Neural progenitor cell (in vitro differentiated cells): ENCODE results near the gene ADAMTSL2. TPM values are rescaled to one million over a fixed set of nuclear protein-coding genes. Genes with fewer than 3 reads are reported as not detected.

Experiments used
- DNase-seq: peaks from one replicate; pipeline ENCODE4 v3.0.0-alpha.2; 2016; ENCODE audit warnings: low spot score
- H2AFZ ChIP-seq: fragments of 200-600 bp; sonication (generic); replicated peaks from 2 replicates; pipeline ENCODE4 v1.6.1; 2016; ENCODE audit warnings: antibody characterized with exemption
- H3F3A ChIP-seq: fragments of 200-600 bp; sonication (generic); 2 replicates; pipeline ENCODE4 v1.6.1; 2016; ENCODE audit warnings: antibody characterized with exemption, low read depth
- H3K27ac ChIP-seq: fragments of 200-600 bp; sonication (generic); 2 replicates; pipeline ENCODE4 v1.5.1; 2016; ENCODE audit warnings: mild to moderate bottlenecking
- H3K27me3 ChIP-seq: fragments of 200-600 bp; sonication (generic); 2 replicates; pipeline ENCODE4 v1.6.1; 2016; ENCODE audit warnings: mild to moderate bottlenecking, moderate library complexity
- H3K36me3 ChIP-seq: fragments of 200-600 bp; sonication (generic); 2 replicates; pipeline ENCODE4 v1.5.1; 2016
- H3K4me1 ChIP-seq: fragments of 200-600 bp; sonication (generic); 2 replicates; pipeline ENCODE4 v1.6.1; 2016; ENCODE audit warnings: mixed run types
- H3K4me2 ChIP-seq: fragments of 200-600 bp; sonication (generic); 2 replicates; pipeline ENCODE4 v1.6.1; 2016
- H3K4me3 ChIP-seq: fragments of 200-600 bp; sonication (generic); 2 replicates; pipeline ENCODE4 v1.5.1; 2016
- H3K79me2 ChIP-seq: fragments of 200-600 bp; sonication (generic); 2 replicates; pipeline ENCODE4 v1.6.1; 2016; ENCODE audit warnings: low read depth
- H3K9ac ChIP-seq: fragments of 200-600 bp; sonication (generic); 2 replicates; pipeline ENCODE4 v1.6.1; 2016
- H3K9me3 ChIP-seq: fragments of 200-600 bp; sonication (generic); 2 replicates; pipeline ENCODE4 v1.5.1; 2016; ENCODE audit warnings: low read depth
- H4K20me1 ChIP-seq: fragments of 200-600 bp; sonication (generic); 2 replicates; pipeline ENCODE4 v1.6.1; 2016; ENCODE audit warnings: low read depth
- H3K27ac Mint-ChIP-seq: 3 replicates; pipeline ENCODE4 v1.8.0; 2021; ENCODE audit warnings: mixed read lengths
- H3K27me3 Mint-ChIP-seq: 2 replicates; pipeline ENCODE4 v1.8.0; 2022; ENCODE audit warnings: low read depth, mild to moderate bottlenecking, inconsistent platforms, moderate library complexity, mixed read lengths; ENCODE audit not compliant: insufficient read depth
- H3K36me3 Mint-ChIP-seq: 3 replicates; pipeline ENCODE4 v1.8.0; 2021; ENCODE audit warnings: mixed read lengths
- H3K4me1 Mint-ChIP-seq: 3 replicates; pipeline ENCODE4 v1.8.0; 2021; ENCODE audit warnings: mixed read lengths
- H3K4me3 Mint-ChIP-seq: 3 replicates; pipeline ENCODE4 v1.8.0; 2021; ENCODE audit warnings: mild to moderate bottlenecking, moderate library complexity, mixed read lengths
- H3K9me3 Mint-ChIP-seq: 3 replicates; pipeline ENCODE4 v1.8.0; 2020; ENCODE audit warnings: mixed read lengths
- EZH2 ChIP-seq: fragments of 200-600 bp; sonication (generic); IDR thresholded peaks from 2 replicates; pipeline ENCODE4 v1.6.1; 2017; ENCODE audit warnings: antibody characterized with exemption, mild to moderate bottlenecking, moderate library complexity
- EZH2phosphoT487 ChIP-seq: fragments of 200-600 bp; sonication (generic); IDR thresholded peaks from 2 replicates; pipeline ENCODE4 v1.6.1; 2017; ENCODE audit warnings: antibody characterized with exemption
- total RNA-seq: library from RNA; depleted of rRNA; stranded (reverse); fragments of >200 nt; gene quantifications from 2 replicates; pipeline ENCODE4 v1.2.3, GENCODE V29; 2015; ENCODE audit warnings: low replicate concordance
- TF ChIP-seq, protein P1 (sequence below): fragments of 200-600 bp; sonication (generic); IDR thresholded peaks from 2 replicates; pipeline ENCODE4 v1.5.1; 2017; ENCODE audit warnings: antibody characterized with exemption, mild to moderate bottlenecking

Gene ADAMTSL2
- total RNA-seq, 1 donor from 2014 or later: 0.30 TPM

DNA sequence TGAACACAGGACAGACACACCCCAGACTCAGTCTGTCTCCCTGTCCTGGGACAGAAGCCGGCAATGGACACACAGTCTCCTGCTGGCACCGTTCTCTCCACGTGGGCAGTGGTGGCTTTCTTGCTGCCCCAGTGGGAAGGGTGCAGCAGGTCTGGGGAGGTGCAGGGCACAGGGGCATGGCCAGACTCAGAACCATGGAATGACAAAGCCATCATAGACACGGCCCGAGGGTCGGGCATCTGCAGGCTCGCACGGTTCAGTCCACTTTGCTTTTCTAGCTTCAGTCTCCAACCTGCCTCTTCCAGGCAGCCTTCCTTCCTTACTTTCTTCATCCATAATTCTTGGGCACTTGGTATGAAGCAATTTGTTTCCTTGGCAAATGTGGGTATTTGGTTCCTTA lies 26.5 kb upstream of the ADAMTSL2 start:
- DNase-seq: no peak
- H3K27ac ChIP-seq: no peak overlapping the region
- H3K9me3 Mint-ChIP-seq: peaks cover 5% of the 10 kb centered on the region
- no peaks in the 10 kb centered on the region for H3K36me3 ChIP-seq
- no peak overlapping the region for H3K4me3 Mint-ChIP-seq
- H3K27me3 ChIP-seq: no peaks in the 10 kb centered on the region
- TF ChIP-seq, protein P1, sequence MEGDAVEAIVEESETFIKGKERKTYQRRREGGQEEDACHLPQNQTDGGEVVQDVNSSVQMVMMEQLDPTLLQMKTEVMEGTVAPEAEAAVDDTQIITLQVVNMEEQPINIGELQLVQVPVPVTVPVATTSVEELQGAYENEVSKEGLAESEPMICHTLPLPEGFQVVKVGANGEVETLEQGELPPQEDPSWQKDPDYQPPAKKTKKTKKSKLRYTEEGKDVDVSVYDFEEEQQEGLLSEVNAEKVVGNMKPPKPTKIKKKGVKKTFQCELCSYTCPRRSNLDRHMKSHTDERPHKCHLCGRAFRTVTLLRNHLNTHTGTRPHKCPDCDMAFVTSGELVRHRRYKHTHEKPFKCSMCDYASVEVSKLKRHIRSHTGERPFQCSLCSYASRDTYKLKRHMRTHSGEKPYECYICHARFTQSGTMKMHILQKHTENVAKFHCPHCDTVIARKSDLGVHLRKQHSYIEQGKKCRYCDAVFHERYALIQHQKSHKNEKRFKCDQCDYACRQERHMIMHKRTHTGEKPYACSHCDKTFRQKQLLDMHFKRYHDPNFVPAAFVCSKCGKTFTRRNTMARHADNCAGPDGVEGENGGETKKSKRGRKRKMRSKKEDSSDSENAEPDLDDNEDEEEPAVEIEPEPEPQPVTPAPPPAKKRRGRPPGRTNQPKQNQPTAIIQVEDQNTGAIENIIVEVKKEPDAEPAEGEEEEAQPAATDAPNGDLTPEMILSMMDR: no peak
- no peak for TF ChIP-seq EZH2phosphoT487
- TF ChIP-seq EZH2: no peak
- no peaks in the 10 kb centered on the region for H3K9me3 ChIP-seq
- peaks cover 8% of the 10 kb centered on the region for H3K27me3 Mint-ChIP-seq
- no peaks in the 10 kb centered on the region for H3K79me2 ChIP-seq
- H3K4me1 Mint-ChIP-seq: peaks cover 18% of the 10 kb centered on the region
- peaks cover 32% of the 10 kb centered on the region for H3F3A ChIP-seq
- peaks cover 14% of the 10 kb centered on the region for H3K4me1 ChIP-seq
- H3K27ac Mint-ChIP-seq: no peak overlapping the region
- H3K4me2 ChIP-seq: no peak overlapping the region
- H3K4me3 ChIP-seq: no peak overlapping the region
- no peak overlapping the region for H3K9ac ChIP-seq
- no peak overlapping the region for H2AFZ ChIP-seq
- H3K36me3 Mint-ChIP-seq: no peaks in the 10 kb centered on the region
- no peaks in the 10 kb centered on the region for H4K20me1 ChIP-seq

DNA sequence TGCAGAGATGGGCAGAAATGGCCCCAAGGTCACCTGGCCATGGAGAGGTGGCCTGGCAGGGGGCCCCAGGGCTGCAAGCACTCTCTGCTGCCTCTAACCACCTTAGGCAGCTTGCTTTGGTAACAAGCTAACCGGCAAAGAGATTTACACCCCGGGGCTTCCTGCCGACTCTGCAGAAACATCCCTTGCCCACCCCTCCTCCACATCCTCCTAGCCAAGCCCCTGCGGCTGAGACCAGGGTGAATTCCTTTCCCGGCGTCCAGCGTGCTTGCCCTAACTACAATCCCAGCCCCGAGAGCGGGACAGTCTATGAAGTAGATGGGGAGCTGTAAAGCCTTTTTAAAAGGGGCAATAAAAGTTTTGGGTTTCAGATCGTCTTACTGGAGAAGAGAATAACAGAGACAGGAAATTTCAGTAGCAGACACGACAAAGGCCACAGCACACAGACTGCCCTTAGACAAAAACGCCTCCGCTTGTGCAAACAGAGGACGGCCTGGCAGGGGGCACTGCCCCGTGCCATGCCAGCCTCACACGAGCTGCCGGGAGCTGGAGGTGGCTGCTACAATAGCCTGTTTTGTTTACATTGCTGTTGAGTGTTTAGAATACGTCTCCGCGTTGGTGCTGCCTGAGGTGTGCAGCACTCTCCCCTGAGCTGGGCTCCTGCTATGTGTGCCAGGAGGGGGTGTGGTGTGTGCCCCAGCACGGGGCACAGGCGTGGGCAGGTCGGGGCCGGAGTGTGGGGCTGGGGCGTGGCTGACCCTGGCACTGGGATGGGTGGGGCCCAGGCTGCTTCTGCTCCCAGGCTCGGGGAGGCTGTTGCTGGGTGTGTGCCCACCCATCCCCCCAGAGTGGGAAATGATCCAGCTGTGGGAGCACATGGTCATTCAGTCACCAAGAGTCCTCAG lies 25.1 kb upstream of the ADAMTSL2 start:
- peaks cover 18% of the 10 kb centered on the region for H3K4me1 Mint-ChIP-seq
- Histone ChIP-seq H3K4me3 (peak overlapping the region; percentile 31), H3K27ac (no peak overlapping the region), H3K79me2 (no peaks in the 10 kb centered on the region), H3K9me3 (no peaks in the 10 kb centered on the region), H3K4me1 (peaks cover 14% of the 10 kb centered on the region), H3K4me2 (peak overlapping the region; percentile 74), H3K9ac (no peak overlapping the region), H2AFZ (peak overlapping the region; percentile 9), H4K20me1 (no peaks in the 10 kb centered on the region), H3F3A (peaks cover 32% of the 10 kb centered on the region), H3K36me3 (no peaks in the 10 kb centered on the region), H3K27me3 (no peaks in the 10 kb centered on the region)
- no peak overlapping the region for H3K27ac Mint-ChIP-seq
- peaks cover 3% of the 10 kb centered on the region for H3K27me3 Mint-ChIP-seq
- H3K36me3 Mint-ChIP-seq: no peaks in the 10 kb centered on the region
- peak; percentile 70 for DNase-seq
- H3K4me3 Mint-ChIP-seq: peak overlapping the region; percentile 76
- TF ChIP-seq EZH2phosphoT487: no peak
- TF ChIP-seq, protein P1: no peak
- no peaks in the 10 kb centered on the region for H3K9me3 Mint-ChIP-seq

DNA sequence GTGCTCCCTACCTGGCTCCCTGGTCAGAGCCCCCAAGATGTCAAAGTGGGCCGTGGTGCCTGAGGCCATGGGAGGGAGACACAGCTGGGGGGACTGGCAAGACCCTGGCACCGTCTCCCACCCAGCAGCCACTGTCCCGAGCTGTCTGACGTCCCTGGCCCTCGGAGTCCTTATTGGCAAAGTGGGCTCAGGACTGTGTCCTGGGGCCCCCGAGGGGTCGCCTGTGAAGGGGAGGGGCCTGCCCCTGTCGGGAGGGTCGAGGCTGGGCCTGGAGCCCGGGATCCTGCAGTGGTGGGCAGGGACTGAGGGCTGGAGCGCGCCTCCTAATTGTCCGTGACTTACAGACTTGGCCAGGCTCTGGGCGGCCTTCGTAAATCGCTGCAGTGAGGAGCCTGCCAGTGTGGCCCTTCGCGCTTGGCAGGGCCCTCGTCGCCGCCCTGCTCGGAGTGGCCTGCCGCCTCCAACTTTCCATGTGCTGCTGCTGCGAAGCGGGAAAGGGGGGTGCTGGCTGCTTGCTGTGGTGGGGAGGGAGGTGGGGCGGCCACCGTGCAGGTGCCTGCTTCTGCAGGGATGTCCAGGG lies 23.5 kb upstream of the ADAMTSL2 start:
- Histone ChIP-seq H3K4me1 (peaks cover 14% of the 10 kb centered on the region), H3K4me3 (no peak overlapping the region), H3K36me3 (no peaks in the 10 kb centered on the region), H3K27me3 (no peaks in the 10 kb centered on the region), H4K20me1 (no peaks in the 10 kb centered on the region), H3K79me2 (no peaks in the 10 kb centered on the region), H3K27ac (no peak overlapping the region), H3F3A (peaks cover 32% of the 10 kb centered on the region), H3K4me2 (no peak overlapping the region), H3K9me3 (no peaks in the 10 kb centered on the region), H2AFZ (no peak overlapping the region), H3K9ac (no peak overlapping the region)
- H3K4me3 Mint-ChIP-seq: no peak overlapping the region
- H3K4me1 Mint-ChIP-seq: peaks cover 21% of the 10 kb centered on the region
- DNase-seq: no peak
- H3K27ac Mint-ChIP-seq: no peak overlapping the region
- TF ChIP-seq EZH2 (no peak), EZH2phosphoT487 (no peak)
- TF ChIP-seq, protein P1: no peak
- H3K27me3 Mint-ChIP-seq: peaks cover 5% of the 10 kb centered on the region
- H3K36me3 Mint-ChIP-seq: no peaks in the 10 kb centered on the region
- H3K9me3 Mint-ChIP-seq: no peaks in the 10 kb centered on the region
